H1 (cell line): Measurements from ENCODE around the gene DOC2A. TPM values are rescaled to one million over a fixed set of nuclear protein-coding genes. Genes with fewer than 3 reads are reported as not detected.

Experiments
- CTCF ChIA-PET: fragments of 300-600 bp; sonication (Branson Sonifier 250); formaldehyde crosslinking; loops from one replicate; lab custom pipeline; 2021; ENCODE audit not compliant: partially characterized antibody; lab: Charles Lee
- POLR2A ChIA-PET: fragments of 300-600 bp; sonication (Branson Sonifier 250); formaldehyde crosslinking; loops from one replicate; lab custom pipeline; 2021; ENCODE audit warnings: inconsistent platforms; ENCODE audit not compliant: partially characterized antibody; lab: Charles Lee
- DNase-seq, 2 experiments: peaks; one replicate each; pipeline versions ENCODE4 v3.0.0 to v3.0.0-alpha.2; 2010 to 2022; ENCODE audit warnings: low spot score in 2 of 2, low read depth in 1 of 2, mixed read lengths in 1 of 2
- FAIRE-seq: peaks from 2 replicates; lab custom pipeline; 2011; peaks lifted over from hg19 to GRCh38; lab: Jason Lieb, UNC
- H2AFZ ChIP-seq: 2 replicates; pipeline ENCODE4 v1.8.1; 2012; ENCODE audit warnings: low read length, inconsistent platforms
- H2AK5ac ChIP-seq: 2 replicates; pipeline ENCODE4 v1.6.1; 2013; ENCODE audit warnings: low read depth, low read length
- H2BK120ac ChIP-seq: replicated peaks from 2 replicates; pipeline ENCODE3; 2013; ENCODE audit warnings: low read depth, low read length, inconsistent platforms
- H2BK12ac ChIP-seq: 2 replicates; pipeline ENCODE4 v1.6.1; 2013; ENCODE audit warnings: low read depth, low read length
- H2BK15ac ChIP-seq: 2 replicates; pipeline ENCODE4 v1.6.1; 2013; ENCODE audit warnings: low read length
- H2BK20ac ChIP-seq: 2 replicates; pipeline ENCODE4 v1.6.1; 2013; ENCODE audit warnings: low read length
- H2BK5ac ChIP-seq: 2 replicates; pipeline ENCODE4 v1.6.1; 2013; ENCODE audit warnings: low read depth, low read length
- H3K14ac ChIP-seq: 2 replicates; pipeline ENCODE4 v1.6.1; 2013; ENCODE audit warnings: inconsistent platforms; ENCODE audit not compliant: insufficient read length
- H3K18ac ChIP-seq: 2 replicates; pipeline ENCODE4 v1.6.1; 2013; ENCODE audit warnings: low read length; ENCODE audit errors: extremely low read depth
- H3K23ac ChIP-seq: 2 replicates; pipeline ENCODE4 v1.6.1; 2013; ENCODE audit warnings: inconsistent platforms; ENCODE audit not compliant: insufficient read length
- H3K23me2 ChIP-seq: 2 replicates; pipeline ENCODE4 v1.6.1; 2013; ENCODE audit warnings: low read depth, low read length
- H3K27ac ChIP-seq: 2 replicates; pipeline ENCODE4 v1.6.1; 2011; ENCODE audit warnings: low read depth, low read length, inconsistent platforms
- H3K27me3 ChIP-seq, 4 experiments: replicated peaks in 1 of 4; 1 replicate in 1 of 4; 2 replicates in 3 of 4; pipeline versions ENCODE4 v1.6.1 to v1.8.1; 2011 to 2013; ENCODE audit warnings: low read length in 3 of 4, mild to moderate bottlenecking in 3 of 4, inconsistent platforms in 2 of 4, mixed read lengths in 2 of 4, moderate library complexity in 1 of 4; ENCODE audit not compliant: control insufficient read depth in 3 of 4, insufficient read depth in 3 of 4; ENCODE audit errors: extremely low read depth in 1 of 4
- H3K36me3 ChIP-seq, 4 experiments: 2 replicates each; pipeline versions ENCODE4 v1.6.1 to v1.8.1; 2011 to 2013; ENCODE audit warnings: mild to moderate bottlenecking in 4 of 4, low read length in 3 of 4, moderate library complexity in 2 of 4, control low read depth in 1 of 4, inconsistent platforms in 1 of 4; ENCODE audit not compliant: insufficient read depth in 4 of 4, control insufficient read depth in 2 of 4
- H3K4ac ChIP-seq: replicated peaks from 2 replicates; pipeline ENCODE3; 2013; ENCODE audit warnings: low read length, low read depth, mixed read lengths, inconsistent platforms; ENCODE audit not compliant: insufficient read length
- H3K4me1 ChIP-seq, 4 experiments: replicated peaks in 1 of 4; 1 replicate in 1 of 4; 2 replicates in 3 of 4; pipeline versions ENCODE4 v1.6.1 to v1.8.1; 2011 to 2013; ENCODE audit warnings: low read length in 3 of 4, inconsistent platforms in 2 of 4, mixed read lengths in 1 of 4; ENCODE audit not compliant: insufficient read depth in 4 of 4, control insufficient read depth in 3 of 4
- H3K4me2 ChIP-seq, 2 experiments: 2 replicates each; pipeline versions ENCODE4 v1.6.1 to v1.8.1; 2011 to 2013; ENCODE audit warnings: low read depth in 2 of 2, low read length in 2 of 2, control low read depth in 1 of 2, inconsistent platforms in 1 of 2, mild to moderate bottlenecking in 1 of 2; ENCODE audit not compliant: insufficient read depth in 1 of 2
- H3K4me3 ChIP-seq, 4 experiments: fragments of 200-600, 300-600 bp in 1 of 4; sonication (generic), shearing (Covaris generic), sonication (Bioruptor Twin) in 1 of 4; 2 replicates each; pipeline versions ENCODE4 v1.5.1 to v1.8.1; 2011 to 2016; ENCODE audit warnings: low read length in 4 of 4, low read depth in 3 of 4, control low read depth in 2 of 4, inconsistent platforms in 2 of 4, mild to moderate bottlenecking in 2 of 4, mixed read lengths in 1 of 4, moderate library complexity in 1 of 4; ENCODE audit not compliant: insufficient read depth in 2 of 4; ENCODE audit errors: extremely low read depth in 1 of 4
- H3K56ac ChIP-seq: replicated peaks from 2 replicates; pipeline ENCODE3; 2013; ENCODE audit warnings: low read depth, mild to moderate bottlenecking, mixed read lengths, low read length, inconsistent platforms; ENCODE audit not compliant: insufficient read length
- H3K79me1 ChIP-seq: 2 replicates; pipeline ENCODE4 v1.6.1; 2013; ENCODE audit warnings: low read depth, low read length, control low read depth
- H3K79me2 ChIP-seq, 2 experiments: 2 replicates each; pipeline versions ENCODE4 v1.6.1 to v1.8.1; 2012 to 2013; ENCODE audit warnings: low read length in 2 of 2, mild to moderate bottlenecking in 2 of 2, inconsistent platforms in 1 of 2; ENCODE audit not compliant: insufficient read depth in 2 of 2, control insufficient read depth in 1 of 2
- H3K9ac ChIP-seq, 4 experiments: replicated peaks in 1 of 4; 1 replicate in 1 of 4; 2 replicates in 3 of 4; pipeline versions ENCODE4 v1.6.1 to v1.8.1; 2011 to 2013; ENCODE audit warnings: low read depth in 3 of 4, low read length in 3 of 4, control low read depth in 2 of 4, mild to moderate bottlenecking in 2 of 4, moderate library complexity in 2 of 4, inconsistent platforms in 1 of 4; ENCODE audit errors: extremely low read depth in 1 of 4
- H3K9me3 ChIP-seq, 2 experiments: 2 replicates each; pipeline versions ENCODE4 v1.6.1 to v1.8.1; 2012 to 2013; ENCODE audit warnings: mild to moderate bottlenecking in 2 of 2, moderate library complexity in 2 of 2, control low read depth in 1 of 2, inconsistent platforms in 1 of 2, low read depth in 1 of 2, low read length in 1 of 2, mixed read lengths in 1 of 2; ENCODE audit not compliant: insufficient read depth in 2 of 2
- H4K20me1 ChIP-seq, 2 experiments: replicated peaks in 1 of 2; 2 replicates each; pipeline versions ENCODE3 to v1.8.1; 2011 to 2013; ENCODE audit warnings: inconsistent platforms in 2 of 2, low read length in 2 of 2, mild to moderate bottlenecking in 1 of 2; ENCODE audit not compliant: insufficient read depth in 2 of 2, control insufficient read depth in 1 of 2
- H4K5ac ChIP-seq: 2 replicates; pipeline ENCODE4 v1.6.1; 2013; ENCODE audit warnings: low read length, low read depth, mixed read lengths, inconsistent platforms; ENCODE audit not compliant: insufficient read length
- H4K8ac ChIP-seq: 2 replicates; pipeline ENCODE4 v1.8.0; 2013; ENCODE audit warnings: mild to moderate bottlenecking, moderate library complexity, low read length, inconsistent platforms; ENCODE audit not compliant: insufficient read depth; ENCODE audit errors: extremely low read depth
- H4K91ac ChIP-seq: replicated peaks from 2 replicates; pipeline ENCODE3; 2013; ENCODE audit warnings: low read length, mixed read lengths, inconsistent platforms; ENCODE audit not compliant: insufficient read length
- CHD1 ChIP-seq: IDR thresholded peaks from 2 replicates; pipeline ENCODE4 v1.6.1; 2012; ENCODE audit warnings: low read depth, low read length, improper control_type of control experiment
- RXRA ChIP-seq: IDR thresholded peaks from 2 replicates; pipeline ENCODE4 v1.6.1; 2011; ENCODE audit warnings: low read depth, mild to moderate bottlenecking, low read length, moderate library complexity; ENCODE audit not compliant: insufficient read depth
- WGBS, 2 experiments: shearing (Covaris generic) in 1 of 2; methylation state at CpG; one replicate each; pipeline versions ENCODE4 v1.1.6 to v1.1.7; 2013 to 2015; ENCODE audit warnings: low lambda C conversion rate in 2 of 2, mixed read lengths in 2 of 2, inconsistent platforms in 1 of 2, low coverage in 1 of 2, missing lambda C conversion rate in 1 of 2; ENCODE audit not compliant: insufficient replicate concordance in 2 of 2, insufficient coverage in 1 of 2, insufficient read length in 1 of 2; ENCODE audit errors: extremely low coverage in 1 of 2, missing lambda C conversion rate in 1 of 2; 5-methylcytosine and 5-hydroxymethylcytosine counted together
- polyA plus RNA-seq, 7 experiments: library from polyadenylated mRNA; depleted of rRNA in 3 of 7; stranded (reverse) in 5 of 7; unstranded in 2 of 7; fragments of >200 nt in 5 of 7; fragments of 200-250 nt in 2 of 7; gene quantifications; 1 replicate in 5 of 7; 2 replicates in 1 of 7; 4 replicates in 1 of 7; pipeline versions ENCODE4 v1.2.1 to v1.2.3, GENCODE V29; 2011 to 2013; ENCODE audit warnings: missing spikeins in 2 of 7, mixed read lengths in 2 of 7
- total RNA-seq: library from RNA; stranded (reverse); fragmentation: NEBNext Ultra II Directional; extraction: Animal tissue kit (Norgen Biotek cat#: 25700); gene quantifications from 2 replicates; pipeline ENCODE4 v1.2.1, GENCODE V29; 2021

The DOC2A gene
- total and polyA plus RNA-seq, 2 of the 8 experiments (the other 6 are each of a cell fraction or from before 2014, with no cell fraction given) = 13.9 to 20.7 TPM

DNA sequence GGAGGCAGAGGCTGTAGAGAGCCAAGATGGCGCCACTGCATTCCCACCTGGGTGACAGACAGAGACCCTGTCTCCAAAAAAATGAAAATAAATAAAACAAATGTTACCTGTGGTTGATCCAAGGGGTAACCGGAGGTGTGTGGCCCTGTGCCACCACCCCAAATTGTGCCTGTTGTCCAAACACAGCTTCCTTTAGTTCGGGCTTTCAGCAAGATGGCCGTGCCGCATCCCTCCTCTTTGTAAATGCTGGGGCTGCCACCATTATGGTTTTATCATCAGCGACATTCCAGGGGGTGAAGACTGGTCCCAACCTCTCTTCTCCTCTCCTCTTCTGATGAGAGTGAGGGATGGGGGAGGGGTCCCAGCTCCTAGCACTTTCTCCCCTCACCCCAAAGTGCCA lies 12.1 kb upstream of the DOC2A start, which contains the start of gene C16orf92:
Gene C16orf92, plus strand, starts transcription at position 312 of the 400 bp plus-strand sequence. CDS start 143 bp downstream, outside the sequence.
- Histone ChIP-seq H3K4me3 (no peak within 1 kb of the TSS), H4K20me1 (peaks cover 0 to 5% of the 10 kb centered on the region in 2 experiments), H2BK12ac (no peak within 1 kb of the TSS), H2BK20ac (no peak within 1 kb of the TSS), H3K9ac (no peak within 1 kb of the TSS), H3K56ac (no peak within 1 kb of the TSS), H2AFZ (no peak within 1 kb of the TSS), H4K91ac (no peak within 1 kb of the TSS), H4K8ac (no peak within 1 kb of the TSS), H2BK120ac (no peak within 1 kb of the TSS), H3K27ac (no peak within 1 kb of the TSS), H3K18ac (no peak within 1 kb of the TSS), H3K14ac (no peak within 1 kb of the TSS), H4K5ac (no peak within 1 kb of the TSS), H3K4me1 (peaks cover 0 to under 1% (median 0%) of the 10 kb centered on the region in 4 experiments; a peak in 2 of 7 replicates), H3K36me3 (peaks cover 0 to 7% (median under 1%) of the 10 kb centered on the region in 4 experiments; a peak in 2 of 8 replicates), H3K27me3 (no peaks in the 10 kb centered on the region), H3K9me3 (no peaks in the 10 kb centered on the region), H2AK5ac (no peak within 1 kb of the TSS), H3K4ac (no peak within 1 kb of the TSS), H3K79me1 (no peaks in the 10 kb centered on the region), H2BK5ac (no peak within 1 kb of the TSS), H3K23me2 (0 out of 2 replicates have a peak, but pooled peaks cover 2% of the 10 kb centered on the region), H3K23ac (no peak within 1 kb of the TSS), H3K4me2 (no peak within 1 kb of the TSS), H3K79me2 (no peaks in the 10 kb centered on the region), H2BK15ac (no peak within 1 kb of the TSS)
- CTCF ChIA-PET = interaction anchor here (0.6 to 2.1 kb wide), 12 partner anchors 9 to 205 kb away, joined by 3 to 13 read pairs (median 4); partner anchors contain the start of gene TLCD3B
- FAIRE-seq (no peak), DNase-seq (no peak)
- POLR2A ChIA-PET = interaction anchor here (1.0 to 2.5 kb wide), 5 partner anchors 9 to 323 kb away, joined by 3 to 10 read pairs (median 4); no protein-coding TSS in a partner anchor
- no peak for TF ChIP-seq CHD1
- no peak for TF ChIP-seq RXRA
- WGBS, 2 experiments = 90% methylated on average over 6 of the region's 6 CpGs; no CpG with 5 or more reads in 1 of the 2 experiments
